Measurements from ENCODE around the gene HSPG2. TPM values are rescaled to one million over a fixed set of nuclear protein-coding genes. Genes with fewer than 3 reads are reported as not detected.

HSPG2 gene
- total RNA-seq, 2 experiments from 2014 or later = 1.6 to 4.7 TPM

GRCh38 chr1:21879928-21880618 is 57.0 kb downstream of the HSPG2 start:
- POLR2A ChIA-PET = interaction anchor here (0.6 kb wide), 1 partner anchor 794 kb away, joined by 3 read pairs; no protein-coding TSS in a partner anchor
- Histone ChIP-seq H4K20me1 (ENCODE audit: insufficient read depth, low read length) (no peaks in the 10 kb centered on the region), H3K36me3 (ENCODE audit: insufficient read depth, low read length) (no peaks in the 10 kb centered on the region), H2AFZ (ENCODE audit: low read length) (no peak overlapping the region), H3K9me3 (ENCODE audit: low read length) (no peaks in the 10 kb centered on the region), H3K27ac (ENCODE audit: low read depth, low read length, poor library complexity, severe bottlenecking) (no peak overlapping the region), H3K4me3 (ENCODE audit: low read depth, low read length, poor library complexity, severe bottlenecking) (no peak overlapping the region), H3K9me2 (ENCODE audit: insufficient read depth, low read length) (no peaks in the 10 kb centered on the region), H3K79me2 (ENCODE audit: insufficient read depth, low read depth, low read length) (no peaks in the 10 kb centered on the region), H3K4me1 (ENCODE audit: insufficient read depth, low read length, poor library complexity, severe bottlenecking) (no peaks in the 10 kb centered on the region), H3K4me2 (ENCODE audit: low read length) (no peak overlapping the region)
- CTCF ChIA-PET (ENCODE audit: unreplicated experiment) = no interaction called here
- intact Hi-C loops (cut with micrococcal nuclease; ENCODE audit: unreplicated experiment) = no loop called here
- DNase-seq (ENCODE audit: low spot score) = no peak
- no TSS peak for BruUV-seq (replicated peaks)
- TF ChIP-seq CTCF (conservative IDR thresholded peaks at IDR 0.05; ENCODE audit: low read length) (no peak), EZH2phosphoT487 (IDR thresholded peaks at IDR 0.05; ENCODE audit: borderline replicate concordance, low read depth, low read length) (no peak)

DNA sequence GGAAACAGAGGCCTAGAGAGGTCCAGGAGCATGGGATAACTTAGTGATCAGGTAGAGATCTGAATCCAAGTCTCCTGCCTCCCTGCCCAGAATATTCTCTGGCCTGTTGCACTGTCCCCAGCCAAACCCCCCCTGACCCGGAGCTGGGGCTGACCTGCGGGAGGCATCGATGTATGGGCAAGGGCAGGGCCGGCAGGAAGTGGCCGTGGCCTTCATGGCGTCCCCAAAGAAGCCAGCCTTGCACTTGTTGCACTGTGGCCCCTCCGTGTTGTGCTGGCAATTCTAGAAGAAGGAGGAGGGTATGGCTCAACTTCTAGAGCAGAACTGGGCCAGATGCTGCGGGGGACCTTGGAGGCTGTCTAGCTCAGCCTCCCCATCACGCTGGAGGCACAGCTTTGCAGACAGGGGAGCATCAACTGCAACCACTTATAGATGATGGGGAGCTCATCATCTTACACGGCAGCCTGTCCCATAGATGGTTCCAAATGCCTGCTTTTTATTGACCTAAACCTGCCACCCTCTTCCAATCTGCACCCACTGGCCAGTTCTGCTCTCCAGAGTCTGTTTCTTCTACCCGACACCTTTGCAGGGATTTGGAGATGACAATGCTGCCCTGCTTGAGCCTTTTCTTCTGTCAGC is 58.2 kb downstream of the HSPG2 start:
- Histone ChIP-seq H3K4me2 (ENCODE audit: low read length) (no peak overlapping the region), H3K79me2 (ENCODE audit: insufficient read depth, low read depth, low read length) (no peaks in the 10 kb centered on the region), H3K4me3 (ENCODE audit: low read depth, low read length, poor library complexity, severe bottlenecking) (no peak overlapping the region), H4K20me1 (ENCODE audit: insufficient read depth, low read length) (no peaks in the 10 kb centered on the region), H2AFZ (ENCODE audit: low read length) (no peak overlapping the region), H3K9me2 (ENCODE audit: insufficient read depth, low read length) (no peaks in the 10 kb centered on the region), H3K9me3 (ENCODE audit: low read length) (no peaks in the 10 kb centered on the region), H3K36me3 (ENCODE audit: insufficient read depth, low read length) (no peaks in the 10 kb centered on the region), H3K4me1 (ENCODE audit: insufficient read depth, low read length, poor library complexity, severe bottlenecking) (no peaks in the 10 kb centered on the region), H3K27ac (ENCODE audit: low read depth, low read length, poor library complexity, severe bottlenecking) (no peak overlapping the region)
- TF ChIP-seq EZH2phosphoT487 (IDR thresholded peaks at IDR 0.05; ENCODE audit: borderline replicate concordance, low read depth, low read length) (no peak), CTCF (conservative IDR thresholded peaks at IDR 0.05; ENCODE audit: low read length) (no peak)
- no TSS peak for BruUV-seq (replicated peaks)
- no peak for DNase-seq (ENCODE audit: low spot score)
- intact Hi-C loops (cut with micrococcal nuclease; ENCODE audit: unreplicated experiment) = no loop called here
- POLR2A ChIA-PET = interaction anchor here (0.7 kb wide), 1 partner anchor 299 kb away, joined by 3 read pairs; no protein-coding TSS in a partner anchor
- CTCF ChIA-PET (ENCODE audit: unreplicated experiment) = no interaction called here
